Activated T-cell treated with anti-CD3 and anti-CD28 coated beads, Interleukin-2, amount 50 U/mL, for 24 hours (primary cell): Measurements from ENCODE around the gene TRIM15.

Experiments
- DNase-seq: peaks from one replicate; pipeline ENCODE4 v3.0.0-alpha.2; 2020
- H3K27ac Mint-ChIP-seq: 2 replicates; pipeline ENCODE4 v1.8.0; 2020; ENCODE audit warnings: mild to moderate bottlenecking, mixed read lengths
- H3K27me3 Mint-ChIP-seq: 2 replicates; pipeline ENCODE4 v1.8.0; 2020; ENCODE audit warnings: mixed read lengths
- H3K36me3 Mint-ChIP-seq: 2 replicates; pipeline ENCODE4 v1.8.0; 2020; ENCODE audit warnings: low read depth, mixed read lengths
- H3K4me1 Mint-ChIP-seq: 2 replicates; pipeline ENCODE4 v1.8.0; 2020; ENCODE audit warnings: low read depth, mixed read lengths
- H3K4me3 Mint-ChIP-seq: 2 replicates; pipeline ENCODE4 v1.8.0; 2020; ENCODE audit warnings: mild to moderate bottlenecking, moderate library complexity, mixed read lengths
- H3K9me3 Mint-ChIP-seq: 2 replicates; pipeline ENCODE4 v1.8.0; 2020; ENCODE audit warnings: mixed read lengths

Gene TRIM15

DNA sequence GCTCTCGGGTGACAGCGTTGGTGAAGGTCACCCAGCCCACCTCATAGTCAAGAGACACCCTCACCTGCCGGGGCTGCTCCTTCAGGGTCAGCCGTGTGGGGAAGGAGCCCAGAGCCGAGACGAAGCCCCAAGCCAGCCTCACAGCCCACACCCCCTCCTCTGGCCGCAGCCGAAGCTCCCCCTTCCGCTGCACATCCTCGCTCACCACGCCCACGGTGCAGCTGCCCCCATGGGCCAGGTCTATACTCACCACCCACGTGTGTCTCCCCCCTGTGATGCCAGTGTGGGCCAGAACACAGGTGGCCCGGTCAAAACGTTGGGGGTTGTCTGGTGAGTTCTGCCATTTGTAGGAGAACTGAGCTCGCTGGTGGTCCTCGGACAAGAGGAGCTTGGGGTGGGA lies 9.3 kb upstream of the TRIM15 start:
- no peak for DNase-seq
- no peak overlapping the region for H3K27ac Mint-ChIP-seq
- H3K4me1 Mint-ChIP-seq, result peaks cover 16% of the 10 kb centered on the region
- H3K4me3 Mint-ChIP-seq, result no peak overlapping the region
- no peaks in the 10 kb centered on the region for H3K9me3 Mint-ChIP-seq
- H3K27me3 Mint-ChIP-seq, result peaks cover 41% of the 10 kb centered on the region
- no peaks in the 10 kb centered on the region for H3K36me3 Mint-ChIP-seq

DNA sequence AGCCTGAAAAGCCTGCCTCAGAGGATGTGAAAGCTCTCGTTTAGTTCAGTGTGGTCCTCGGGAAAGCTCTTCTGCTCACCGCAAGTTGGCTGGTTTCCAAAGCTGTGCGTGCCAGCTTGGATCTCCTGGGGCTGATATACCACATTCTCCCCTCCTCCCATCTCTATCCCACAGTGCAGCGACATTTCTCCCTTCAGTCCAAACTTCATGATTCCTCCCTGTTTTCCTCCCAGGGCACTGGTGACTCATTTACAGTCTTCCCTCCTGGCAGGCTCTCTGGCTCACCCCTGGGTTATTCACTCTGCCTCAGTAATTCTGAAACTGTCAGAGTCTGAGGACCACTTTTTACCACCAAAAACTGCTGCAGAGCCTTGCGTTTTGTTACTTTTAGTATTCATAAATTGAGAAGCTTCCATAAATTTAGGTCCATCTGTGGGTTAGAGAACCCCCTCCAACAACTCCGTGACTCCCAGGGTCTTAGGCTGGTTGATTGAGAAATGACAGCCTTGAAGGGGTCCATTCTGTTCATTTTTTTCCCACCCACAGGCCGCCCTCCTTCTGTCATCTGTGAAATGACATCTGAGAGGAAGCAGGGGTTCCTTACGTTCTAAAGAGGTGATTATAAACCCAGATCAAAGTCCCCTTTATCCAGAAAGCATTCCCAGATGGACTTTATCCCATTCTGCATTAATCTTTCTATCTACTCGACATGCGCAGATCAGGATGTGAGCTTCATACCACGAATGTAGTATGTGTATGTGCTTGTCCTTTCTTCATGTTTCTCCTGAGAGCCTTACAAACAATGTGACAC lies 8.4 kb upstream of the TRIM15 start:
- Mint-ChIP-seq H3K4me3 (no peak overlapping the region), H3K36me3 (no peaks in the 10 kb centered on the region), H3K4me1 (peaks cover 19% of the 10 kb centered on the region), H3K9me3 (no peaks in the 10 kb centered on the region), H3K27me3 (peaks cover 47% of the 10 kb centered on the region), H3K27ac (no peak overlapping the region)
- no peak for DNase-seq

DNA sequence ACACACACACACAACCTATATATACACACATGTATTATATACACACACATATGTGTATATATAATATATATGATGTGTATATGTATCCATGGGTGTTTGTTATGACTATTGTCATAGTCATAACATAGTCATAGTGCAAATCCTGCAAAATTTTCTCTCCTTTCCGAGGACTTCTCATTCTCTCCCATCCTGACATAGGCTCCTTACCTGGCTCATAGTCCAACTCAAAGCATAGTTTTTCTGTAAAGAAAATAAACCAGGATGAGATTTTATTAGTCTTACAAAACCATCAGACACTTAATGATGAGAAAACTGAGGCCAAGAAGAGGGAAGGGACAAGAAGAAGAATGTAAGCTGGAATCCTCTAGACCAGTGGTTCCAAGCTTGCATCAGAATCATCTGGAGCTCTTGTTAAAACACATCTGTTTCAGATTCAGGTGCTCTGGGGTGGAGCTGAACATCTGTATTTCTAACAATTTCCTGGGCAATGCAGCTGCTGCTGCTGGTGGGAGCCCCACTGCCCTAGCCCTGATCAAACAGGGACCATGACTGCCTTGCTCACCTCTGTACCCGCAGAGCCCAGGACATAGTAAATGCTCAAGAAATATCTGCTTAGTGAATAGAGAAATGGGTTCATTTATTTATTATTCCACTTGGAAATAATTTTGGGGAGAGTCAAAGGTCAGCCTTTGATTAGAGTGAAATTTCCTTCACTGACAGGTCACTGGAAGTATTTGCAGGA lies 7.7 kb upstream of the TRIM15 start:
- Mint-ChIP-seq H3K27me3 (peaks cover 45% of the 10 kb centered on the region), H3K27ac (no peak overlapping the region), H3K36me3 (no peaks in the 10 kb centered on the region), H3K4me3 (no peak overlapping the region), H3K9me3 (no peaks in the 10 kb centered on the region), H3K4me1 (peaks cover 19% of the 10 kb centered on the region)
- no peak for DNase-seq

DNA sequence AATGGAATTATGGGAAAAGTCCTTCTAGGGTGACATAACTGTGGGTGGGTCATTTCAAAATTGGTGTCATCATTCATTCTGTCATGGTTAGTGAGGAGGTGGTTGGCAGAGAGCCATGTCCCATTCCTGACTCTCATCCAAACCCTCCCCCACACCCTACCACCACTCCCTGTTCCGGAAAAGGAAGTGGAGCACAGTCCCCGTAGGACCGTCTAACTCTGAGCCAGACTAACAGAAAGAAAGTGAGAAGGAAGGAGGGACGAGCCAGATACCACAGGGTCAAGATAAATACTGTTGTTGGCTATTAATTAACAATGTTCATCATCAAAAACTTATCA lies 7.1 kb upstream of the TRIM15 start:
- Mint-ChIP-seq H3K27ac (no peak overlapping the region), H3K36me3 (no peaks in the 10 kb centered on the region)

DNA sequence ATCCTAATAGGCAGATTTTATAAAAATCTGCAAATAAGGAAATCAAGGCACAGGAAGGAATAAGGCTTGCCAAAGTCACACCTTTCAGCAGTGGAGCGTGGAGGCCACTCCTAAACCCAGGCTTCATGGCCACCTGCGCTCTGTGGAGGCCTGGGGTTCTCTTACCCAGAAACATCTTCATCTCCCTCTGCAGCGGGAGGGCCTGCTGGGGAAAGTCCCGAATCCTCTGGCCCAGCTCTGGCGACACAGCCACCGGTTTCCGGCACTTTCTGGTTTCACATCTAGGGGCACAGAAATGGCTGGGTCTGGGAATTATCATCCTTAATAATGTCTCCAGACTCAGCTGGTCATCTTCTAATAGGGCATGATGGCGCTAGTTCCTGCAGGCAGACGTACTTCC lies 6.6 kb upstream of the TRIM15 start:
- no peaks in the 10 kb centered on the region for H3K36me3 Mint-ChIP-seq
- DNase-seq, result no peak
- H3K9me3 Mint-ChIP-seq, result no peaks in the 10 kb centered on the region
- no peak overlapping the region for H3K4me3 Mint-ChIP-seq
- H3K27me3 Mint-ChIP-seq, result peaks cover 45% of the 10 kb centered on the region
- no peak overlapping the region for H3K27ac Mint-ChIP-seq
- H3K4me1 Mint-ChIP-seq, result peaks cover 15% of the 10 kb centered on the region

More for the DNA sequence above, 7.1 kb upstream of the TRIM15 start:
- Mint-ChIP-seq H3K4me1 (peaks cover 19% of the 10 kb centered on the region), H3K27me3 (peaks cover 45% of the 10 kb centered on the region), H3K9me3 (no peaks in the 10 kb centered on the region), H3K4me3 (no peak overlapping the region)
- no peak for DNase-seq

DNA sequence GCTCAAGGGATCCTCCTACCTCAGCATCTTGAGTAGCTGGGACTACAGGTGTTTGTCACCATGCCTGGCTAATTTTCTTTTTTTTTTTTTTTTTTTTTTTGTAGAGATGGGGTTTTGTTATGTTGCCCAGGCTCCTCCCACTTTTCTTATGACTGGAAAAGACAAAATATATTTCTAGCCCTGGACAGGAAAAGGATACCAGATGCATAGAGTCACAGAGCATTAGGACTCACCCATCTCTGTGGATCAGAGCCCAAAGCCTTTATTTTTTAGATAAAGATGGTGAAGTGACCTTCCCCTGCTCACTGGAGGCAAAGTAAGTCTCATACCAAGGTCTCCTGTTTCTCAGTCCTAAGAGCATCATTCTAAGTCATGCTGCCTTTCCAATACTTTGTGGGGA lies 5.8 kb upstream of the TRIM15 start:
- peaks cover 45% of the 10 kb centered on the region for H3K27me3 Mint-ChIP-seq
- H3K4me1 Mint-ChIP-seq, result peaks cover 19% of the 10 kb centered on the region
- DNase-seq, result no peak
- no peaks in the 10 kb centered on the region for H3K36me3 Mint-ChIP-seq
- no peak overlapping the region for H3K4me3 Mint-ChIP-seq
- no peak overlapping the region for H3K27ac Mint-ChIP-seq
- no peaks in the 10 kb centered on the region for H3K9me3 Mint-ChIP-seq

DNA sequence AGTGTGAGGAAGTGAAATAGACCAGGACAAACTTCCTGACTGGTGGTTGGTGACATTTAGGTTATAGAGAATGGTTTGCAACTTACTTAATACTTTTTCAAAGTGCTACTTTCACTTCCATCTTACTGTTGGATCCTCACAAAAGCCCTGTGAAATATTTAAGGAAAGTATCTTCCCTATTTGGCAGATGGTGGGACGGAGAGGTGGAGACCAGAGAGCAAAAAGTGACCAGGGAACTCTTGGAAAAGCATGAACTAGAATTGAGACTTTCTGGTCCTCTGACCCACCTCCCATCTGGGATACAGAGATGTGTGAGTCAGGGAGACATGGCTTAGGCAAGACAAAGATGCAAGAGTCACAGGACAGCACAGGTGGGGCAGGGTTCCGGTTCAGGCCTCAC lies 5.3 kb upstream of the TRIM15 start:
- peaks cover 45% of the 10 kb centered on the region for H3K27me3 Mint-ChIP-seq
- no peak overlapping the region for H3K27ac Mint-ChIP-seq
- DNase-seq, result no peak
- no peaks in the 10 kb centered on the region for H3K36me3 Mint-ChIP-seq
- H3K4me1 Mint-ChIP-seq, result peaks cover 21% of the 10 kb centered on the region
- H3K9me3 Mint-ChIP-seq, result no peaks in the 10 kb centered on the region
- no peak overlapping the region for H3K4me3 Mint-ChIP-seq

DNA sequence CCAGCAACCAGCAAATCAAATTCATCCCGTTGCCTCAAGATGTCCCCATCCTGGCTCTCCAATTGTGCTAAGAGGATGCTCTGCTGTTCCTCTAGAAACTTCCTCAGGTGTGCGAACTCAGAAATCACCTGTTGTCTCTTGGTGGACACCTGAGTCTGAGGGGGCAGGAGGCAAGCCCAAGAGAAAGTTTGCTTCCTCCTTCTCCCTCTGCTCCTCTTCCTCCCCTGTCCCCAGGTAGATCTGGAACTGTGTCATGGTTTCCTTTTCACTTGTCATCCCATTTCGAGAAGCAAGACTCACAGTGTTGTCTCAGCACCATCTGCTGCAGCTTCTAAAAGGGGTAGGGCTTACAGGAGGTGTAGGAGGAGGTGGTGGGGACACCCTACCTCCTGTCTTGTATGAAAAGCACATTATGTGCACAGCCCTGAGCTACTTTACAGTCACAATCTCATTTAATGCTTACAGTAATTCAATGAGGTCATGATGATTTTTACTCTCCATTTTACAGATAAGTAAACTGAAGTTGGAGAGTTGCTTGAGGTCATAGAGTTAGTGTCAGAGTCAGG lies 4.8 kb upstream of the TRIM15 start:
- H3K9me3 Mint-ChIP-seq, result no peaks in the 10 kb centered on the region
- H3K4me1 Mint-ChIP-seq, result peaks cover 26% of the 10 kb centered on the region
- H3K4me3 Mint-ChIP-seq, result no peak overlapping the region
- H3K27ac Mint-ChIP-seq, result no peak overlapping the region
- H3K27me3 Mint-ChIP-seq, result peaks cover 44% of the 10 kb centered on the region
- no peaks in the 10 kb centered on the region for H3K36me3 Mint-ChIP-seq
- no peak for DNase-seq

DNA sequence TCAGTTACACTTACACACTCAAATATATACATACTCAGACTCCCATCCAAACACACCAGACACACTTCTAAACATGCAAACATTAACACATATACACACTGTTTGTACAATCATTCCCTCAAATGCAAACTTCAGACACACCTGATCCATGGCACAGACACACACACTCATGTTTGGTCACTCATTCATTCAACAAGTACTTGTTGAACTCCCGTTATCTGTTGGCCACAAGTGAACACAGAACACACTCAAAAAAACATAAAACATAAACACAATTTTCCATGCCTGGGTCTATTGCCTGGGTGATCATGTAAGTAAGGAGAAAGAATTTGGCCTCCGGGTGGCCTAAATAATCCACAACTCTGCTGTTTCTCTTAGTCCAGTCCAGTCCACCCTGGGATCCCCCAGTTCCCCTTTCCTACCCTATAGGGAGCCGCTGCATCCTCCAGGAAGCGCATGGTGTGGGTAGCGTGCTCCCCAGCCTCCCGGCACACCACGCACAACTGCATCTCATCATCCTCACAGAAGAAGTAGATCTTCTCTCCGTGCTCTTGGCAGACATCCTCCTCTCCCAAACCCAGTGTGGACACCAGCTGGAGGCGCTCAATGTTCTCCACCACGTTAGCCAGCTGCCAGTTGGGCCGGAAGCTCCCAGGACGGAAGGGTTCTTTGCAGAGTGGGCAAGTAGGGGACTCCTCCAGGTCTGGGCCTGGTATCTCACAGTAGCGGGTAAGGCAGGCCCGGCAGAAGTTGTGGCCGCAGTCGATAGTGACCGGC lies 3.1 kb upstream of the TRIM15 start:
- Mint-ChIP-seq H3K4me3 (no peak overlapping the region), H3K4me1 (peaks cover 27% of the 10 kb centered on the region), H3K27me3 (peaks cover 43% of the 10 kb centered on the region), H3K9me3 (no peaks in the 10 kb centered on the region), H3K36me3 (no peaks in the 10 kb centered on the region), H3K27ac (no peak overlapping the region)
- no peak for DNase-seq

DNA sequence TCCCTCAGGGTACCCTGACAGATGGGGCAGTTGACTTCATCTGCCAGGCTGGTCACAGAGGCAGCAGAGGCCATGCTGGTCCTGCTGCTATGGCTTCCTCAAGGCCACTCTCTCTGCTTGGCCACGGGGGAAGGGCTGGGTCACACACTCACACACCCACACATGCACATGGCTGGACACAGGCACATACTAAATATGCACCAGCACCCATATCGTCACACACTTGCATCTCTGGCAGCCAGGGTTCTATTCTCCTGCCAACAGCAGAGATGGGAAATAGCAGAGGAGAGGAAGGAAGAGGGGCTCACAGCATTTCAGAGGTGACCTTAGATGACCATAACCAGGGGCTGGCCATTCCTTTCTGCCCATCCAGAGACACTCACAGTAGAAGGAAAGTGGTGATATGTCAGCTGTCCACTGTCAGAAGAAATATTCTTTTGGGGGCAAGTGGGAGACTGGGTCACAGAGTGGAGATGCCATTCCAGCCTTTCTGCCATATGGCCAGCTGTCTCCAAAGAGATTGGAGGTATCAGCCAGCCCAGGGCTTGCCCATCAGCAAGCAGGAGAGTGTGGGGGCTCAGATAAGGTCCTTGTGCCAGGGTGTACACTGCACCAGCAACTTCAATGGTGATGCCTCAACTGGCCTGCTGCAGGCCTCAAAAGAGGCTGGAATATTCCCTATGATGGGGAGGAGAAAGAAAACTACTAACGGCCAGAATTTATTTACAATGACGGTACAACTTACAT lies 2.4 kb upstream of the TRIM15 start, which contains the start of gene TRIM10:
Gene TRIM10 (minus strand): TSS at position 427 of the 747 bp plus-strand sequence. CDS start 353 bp downstream, at position 74.
- no peak for DNase-seq
- Mint-ChIP-seq H3K9me3 (no peaks in the 10 kb centered on the region), H3K4me1 (peaks cover 27% of the 10 kb centered on the region), H3K36me3 (no peaks in the 10 kb centered on the region), H3K27ac (no peak within 1 kb of the TSS), H3K27me3 (peaks cover 41% of the 10 kb centered on the region), H3K4me3 (no peak within 1 kb of the TSS)

DNA sequence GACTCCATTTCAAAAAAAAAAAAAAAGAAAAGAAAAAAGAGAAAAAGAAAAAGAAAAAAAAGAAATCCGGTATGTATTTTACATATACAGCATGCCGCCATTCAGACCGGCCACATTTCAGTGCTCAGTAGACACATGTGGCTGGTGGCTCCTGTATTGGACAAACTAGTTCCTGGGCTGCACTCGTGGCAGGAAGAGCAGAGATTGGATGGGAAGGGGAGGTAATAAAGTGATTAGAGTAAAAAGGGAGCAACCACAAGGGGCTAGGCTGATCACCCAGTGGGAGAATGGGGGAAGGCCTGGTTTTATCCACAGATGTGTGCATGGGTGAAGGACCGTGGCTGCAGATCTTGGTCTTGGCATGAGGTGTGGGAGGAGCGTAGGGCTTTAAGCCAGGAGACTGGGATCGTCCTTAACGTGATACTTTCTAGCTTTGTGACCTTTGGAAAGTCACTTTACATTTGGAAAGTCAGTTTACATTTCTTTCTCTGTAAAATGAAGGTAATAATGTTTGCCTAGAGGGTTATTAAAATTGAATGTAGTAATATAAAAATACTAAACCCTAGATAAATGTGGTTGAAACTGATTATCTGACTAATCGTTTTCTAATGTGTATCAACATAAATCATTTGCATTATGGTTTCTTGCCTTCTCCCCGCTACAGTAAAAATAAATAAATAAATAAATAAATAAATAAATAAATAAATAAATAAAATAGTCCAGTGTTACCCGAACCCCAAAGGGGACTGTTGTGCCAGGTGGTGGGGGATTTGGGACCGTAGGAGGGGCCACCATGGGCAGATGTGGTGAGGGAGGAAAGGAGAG lies 869 bp upstream of the TRIM15 start:
- H3K27ac Mint-ChIP-seq, result no peak overlapping the region
- H3K27me3 Mint-ChIP-seq, result peaks cover 32% of the 10 kb centered on the region
- H3K9me3 Mint-ChIP-seq, result no peaks in the 10 kb centered on the region
- no peak for DNase-seq
- no peaks in the 10 kb centered on the region for H3K36me3 Mint-ChIP-seq
- H3K4me1 Mint-ChIP-seq, result peaks cover 35% of the 10 kb centered on the region
- H3K4me3 Mint-ChIP-seq, result no peak overlapping the region

DNA sequence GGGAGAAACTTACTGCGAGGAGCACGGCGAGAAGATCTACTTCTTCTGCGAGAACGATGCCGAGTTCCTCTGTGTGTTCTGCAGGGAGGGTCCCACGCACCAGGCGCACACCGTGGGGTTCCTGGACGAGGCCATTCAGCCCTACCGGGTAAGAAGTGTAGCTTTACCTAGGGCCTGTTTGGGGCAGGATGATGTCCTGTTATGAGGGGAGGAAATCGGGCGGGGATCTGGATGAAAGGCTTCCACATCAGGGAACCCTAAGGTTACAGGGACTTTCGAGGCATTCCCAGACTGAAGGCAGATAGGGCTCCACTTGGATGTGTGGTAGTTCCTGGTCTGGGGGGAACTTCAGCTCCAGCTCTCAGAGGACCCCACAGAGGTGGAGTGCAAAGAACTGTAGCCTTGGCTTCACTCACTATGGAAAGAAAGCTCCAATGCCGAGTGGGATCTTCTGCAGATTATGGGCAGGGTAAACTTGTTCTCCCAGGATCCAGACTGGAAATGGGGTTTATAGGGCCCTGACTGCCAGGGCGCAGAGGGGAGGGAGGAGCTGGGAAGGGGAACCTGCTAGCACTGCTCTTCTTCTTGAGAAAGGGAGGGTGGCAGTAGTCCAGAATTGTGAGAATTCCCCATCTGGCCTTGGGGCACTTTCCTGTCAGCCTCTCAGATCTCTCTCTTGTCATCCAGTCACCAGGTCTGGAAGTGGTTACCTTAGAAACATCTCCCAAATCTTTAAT lies 740 bp downstream of the TRIM15 start:
- Mint-ChIP-seq H3K27ac (no peak overlapping the region), H3K4me3 (no peak overlapping the region), H3K9me3 (no peaks in the 10 kb centered on the region), H3K4me1 (peaks cover 23% of the 10 kb centered on the region), H3K36me3 (no peaks in the 10 kb centered on the region), H3K27me3 (peaks cover 35% of the 10 kb centered on the region)
- DNase-seq, result no peak

DNA sequence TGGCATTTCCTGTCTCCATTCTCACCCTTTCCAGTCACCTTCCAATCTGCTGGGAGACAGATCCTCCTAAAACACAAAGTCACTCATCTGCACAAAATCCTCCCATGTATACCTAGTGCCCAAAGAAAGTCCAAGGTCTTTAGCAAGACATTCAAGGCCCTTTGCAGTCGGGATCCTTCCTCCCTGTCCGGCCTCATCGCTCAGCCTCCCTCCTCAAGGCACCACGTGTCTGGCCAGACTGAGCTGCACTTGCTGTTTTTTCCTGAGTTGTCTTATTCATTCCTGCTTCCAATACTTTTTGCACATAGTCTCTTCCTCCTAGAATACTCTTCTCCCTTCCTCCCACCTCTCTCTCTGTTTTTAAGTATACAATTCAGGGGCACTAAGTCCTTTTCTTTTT lies 1.4 kb downstream of the TRIM15 start:
- Mint-ChIP-seq H3K27ac (no peak overlapping the region), H3K9me3 (no peaks in the 10 kb centered on the region), H3K4me1 (peaks cover 21% of the 10 kb centered on the region), H3K4me3 (no peak overlapping the region), H3K36me3 (no peaks in the 10 kb centered on the region), H3K27me3 (peaks cover 31% of the 10 kb centered on the region)
- no peak for DNase-seq
